GM12801 (cell line): ENCODE results near the gene SULT1C2.

Experiments used
- TF ChIP-seq, protein P1 (sequence below): IDR thresholded peaks from one replicate; pipeline ENCODE4 v1.5.1; 2011; ENCODE audit warnings: control low read depth; ENCODE audit not compliant: insufficient read length; ENCODE audit errors: extremely low read depth

Gene SULT1C2

DNA sequence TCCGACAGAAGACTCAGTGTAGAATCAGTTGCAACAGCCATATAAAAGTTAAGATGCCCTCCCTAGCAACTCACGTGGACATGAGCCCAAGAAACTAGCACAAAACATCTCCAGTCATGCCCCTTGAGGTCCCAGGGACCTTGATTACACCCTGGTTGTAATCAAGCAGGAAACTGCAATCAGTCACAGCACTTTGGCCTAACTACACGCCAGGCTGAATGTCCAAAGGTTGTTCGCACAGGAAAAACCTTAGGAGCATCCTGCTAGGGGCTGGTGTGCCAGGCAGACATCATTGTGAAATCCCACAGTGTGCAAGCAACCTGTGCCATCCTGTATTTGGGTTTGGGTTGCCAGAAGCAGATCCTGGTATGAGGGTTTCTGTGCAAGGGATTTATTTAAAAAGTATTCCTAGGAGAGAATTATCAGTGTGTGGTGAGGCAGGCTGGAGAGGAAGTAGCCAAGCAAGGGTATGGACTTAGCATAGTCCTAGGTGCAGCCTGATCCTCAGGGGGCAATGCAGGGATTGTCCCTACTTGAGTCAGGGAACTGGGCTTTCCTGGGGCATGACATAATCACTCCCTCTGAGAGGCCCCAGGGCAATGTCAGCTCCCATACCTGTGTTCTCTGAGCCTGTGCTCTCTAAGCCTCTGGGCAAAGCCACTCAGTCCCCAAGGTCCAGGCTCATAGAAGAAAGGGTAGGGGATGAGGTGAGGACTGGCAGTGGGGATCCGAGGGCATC, 17.8 kb upstream of the SULT1C2 start:
- TF ChIP-seq, protein P1, sequence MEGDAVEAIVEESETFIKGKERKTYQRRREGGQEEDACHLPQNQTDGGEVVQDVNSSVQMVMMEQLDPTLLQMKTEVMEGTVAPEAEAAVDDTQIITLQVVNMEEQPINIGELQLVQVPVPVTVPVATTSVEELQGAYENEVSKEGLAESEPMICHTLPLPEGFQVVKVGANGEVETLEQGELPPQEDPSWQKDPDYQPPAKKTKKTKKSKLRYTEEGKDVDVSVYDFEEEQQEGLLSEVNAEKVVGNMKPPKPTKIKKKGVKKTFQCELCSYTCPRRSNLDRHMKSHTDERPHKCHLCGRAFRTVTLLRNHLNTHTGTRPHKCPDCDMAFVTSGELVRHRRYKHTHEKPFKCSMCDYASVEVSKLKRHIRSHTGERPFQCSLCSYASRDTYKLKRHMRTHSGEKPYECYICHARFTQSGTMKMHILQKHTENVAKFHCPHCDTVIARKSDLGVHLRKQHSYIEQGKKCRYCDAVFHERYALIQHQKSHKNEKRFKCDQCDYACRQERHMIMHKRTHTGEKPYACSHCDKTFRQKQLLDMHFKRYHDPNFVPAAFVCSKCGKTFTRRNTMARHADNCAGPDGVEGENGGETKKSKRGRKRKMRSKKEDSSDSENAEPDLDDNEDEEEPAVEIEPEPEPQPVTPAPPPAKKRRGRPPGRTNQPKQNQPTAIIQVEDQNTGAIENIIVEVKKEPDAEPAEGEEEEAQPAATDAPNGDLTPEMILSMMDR, result no peak

- TF ChIP-seq, protein P1, result no peak
These were observed 16.9 kb upstream of the SULT1C2 start for GRCh38 chr2:108271691-108272253.

GRCh38 chr2:108278631-108279030, 10.1 kb upstream of the SULT1C2 start:
- TF ChIP-seq, protein P1, result no peak

GRCh38 chr2:108279468-108279867, 9.2 kb upstream of the SULT1C2 start:
- TF ChIP-seq, protein P1, result no peak

DNA sequence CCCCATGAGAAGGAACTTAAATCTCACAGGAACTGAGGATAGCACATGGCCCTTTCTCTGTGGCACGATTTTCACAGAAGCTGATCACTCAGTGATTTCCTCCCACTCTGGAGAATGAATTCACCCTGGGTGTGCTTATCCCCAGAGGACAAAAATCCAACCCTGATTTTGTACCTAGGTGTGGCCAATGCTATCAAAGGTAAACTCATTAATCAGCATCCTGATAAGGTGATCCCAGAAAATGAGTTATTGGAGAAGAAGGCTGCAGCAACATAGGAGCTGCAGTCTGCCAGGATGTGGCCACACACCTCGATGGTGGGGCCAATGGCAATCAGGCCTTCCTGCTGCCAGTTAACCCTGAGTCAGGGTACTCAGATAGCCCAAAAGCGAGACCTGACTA, 8.2 kb upstream of the SULT1C2 start:
- TF ChIP-seq, protein P1, result no peak

DNA sequence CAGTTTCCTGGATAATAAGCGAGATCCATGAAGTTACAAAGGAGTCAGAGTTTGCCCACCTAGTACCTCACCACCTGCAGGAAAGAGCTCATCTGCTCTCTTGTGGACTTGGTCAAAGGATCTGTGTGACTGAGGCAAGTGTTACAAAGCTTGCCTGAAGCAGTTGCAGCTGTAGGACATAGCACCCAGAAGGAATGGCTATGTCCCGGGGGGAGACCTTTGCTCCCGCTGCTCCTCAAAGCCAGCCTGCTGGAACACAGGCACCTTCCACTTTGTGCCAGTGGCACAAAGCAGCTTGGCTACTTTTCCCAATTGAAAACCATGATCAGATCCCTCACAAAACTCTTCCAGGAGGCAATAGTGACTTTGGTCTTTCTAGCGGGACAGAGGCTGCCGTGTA, 3.1 kb upstream of the SULT1C2 start:
- TF ChIP-seq, protein P1, result no peak

- TF ChIP-seq, protein P1, result no peak
These were observed 1.5 kb upstream of the SULT1C2 start for GRCh38 chr2:108287169-108287568.
